NB4 (cell line): Measurements from ENCODE around the gene OR10G3.

ENCODE experiments used
- POLR2A ChIP-seq: IDR thresholded peaks from 2 replicates; pipeline ENCODE4 v1.6.1; 2011; ENCODE audit warnings: mild to moderate bottlenecking; ENCODE audit not compliant: insufficient read length; ENCODE audit errors: extremely low read depth
- TF ChIP-seq, protein P1 (sequence below): IDR thresholded peaks from one replicate; pipeline ENCODE4 v1.5.1; 2012; ENCODE audit warnings: low read depth, low read length

- no peak for TF ChIP-seq POLR2A
- TF ChIP-seq, protein P1, sequence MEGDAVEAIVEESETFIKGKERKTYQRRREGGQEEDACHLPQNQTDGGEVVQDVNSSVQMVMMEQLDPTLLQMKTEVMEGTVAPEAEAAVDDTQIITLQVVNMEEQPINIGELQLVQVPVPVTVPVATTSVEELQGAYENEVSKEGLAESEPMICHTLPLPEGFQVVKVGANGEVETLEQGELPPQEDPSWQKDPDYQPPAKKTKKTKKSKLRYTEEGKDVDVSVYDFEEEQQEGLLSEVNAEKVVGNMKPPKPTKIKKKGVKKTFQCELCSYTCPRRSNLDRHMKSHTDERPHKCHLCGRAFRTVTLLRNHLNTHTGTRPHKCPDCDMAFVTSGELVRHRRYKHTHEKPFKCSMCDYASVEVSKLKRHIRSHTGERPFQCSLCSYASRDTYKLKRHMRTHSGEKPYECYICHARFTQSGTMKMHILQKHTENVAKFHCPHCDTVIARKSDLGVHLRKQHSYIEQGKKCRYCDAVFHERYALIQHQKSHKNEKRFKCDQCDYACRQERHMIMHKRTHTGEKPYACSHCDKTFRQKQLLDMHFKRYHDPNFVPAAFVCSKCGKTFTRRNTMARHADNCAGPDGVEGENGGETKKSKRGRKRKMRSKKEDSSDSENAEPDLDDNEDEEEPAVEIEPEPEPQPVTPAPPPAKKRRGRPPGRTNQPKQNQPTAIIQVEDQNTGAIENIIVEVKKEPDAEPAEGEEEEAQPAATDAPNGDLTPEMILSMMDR: no peak
Measured at GRCh38 chr14:21529515-21529914, 50.4 kb downstream of the OR10G3 start.
